ENCODE measurements around the gene ELP6.
"Not testable (repeated sequence)": the region's sequence is repeated elsewhere in the genome, so short reads cannot be mapped to it uniquely, and the experiment has no call there.

The ELP6 gene

GRCh38 chr3:47459534-47460085, 53.9 kb downstream of the ELP6 start:
- DNase-seq, result not testable (repeated sequence)

GRCh38 chr3:47456984-47457383, 56.5 kb downstream of the ELP6 start:
- DNase-seq, result no peak

- peak; percentile 6 to 27 for DNase-seq
These were observed 57.6 kb downstream of the ELP6 start for GRCh38 chr3:47455806-47456452.

- no peak for DNase-seq
These were observed 60.9 kb downstream of the ELP6 start for GRCh38 chr3:47452453-47453215.
